MM.1S (cell line): Measurements from ENCODE around the gene C10orf143.

Experiments
- EZH2 ChIP-seq: fragments of 300-600 bp; sonication (generic); optimal IDR thresholded peaks from 2 replicates; pipeline ENCODE3; 2017; ENCODE audit warnings: low read depth, mild to moderate bottlenecking, antibody characterized with exemption, low read length, mixed read lengths
- TF ChIP-seq, protein P1 (sequence below): fragments of 300-600 bp; sonication (generic); IDR thresholded peaks from 2 replicates; pipeline ENCODE4 v1.5.1; 2016; ENCODE audit warnings: antibody characterized with exemption, low read length, mixed read lengths

DNA sequence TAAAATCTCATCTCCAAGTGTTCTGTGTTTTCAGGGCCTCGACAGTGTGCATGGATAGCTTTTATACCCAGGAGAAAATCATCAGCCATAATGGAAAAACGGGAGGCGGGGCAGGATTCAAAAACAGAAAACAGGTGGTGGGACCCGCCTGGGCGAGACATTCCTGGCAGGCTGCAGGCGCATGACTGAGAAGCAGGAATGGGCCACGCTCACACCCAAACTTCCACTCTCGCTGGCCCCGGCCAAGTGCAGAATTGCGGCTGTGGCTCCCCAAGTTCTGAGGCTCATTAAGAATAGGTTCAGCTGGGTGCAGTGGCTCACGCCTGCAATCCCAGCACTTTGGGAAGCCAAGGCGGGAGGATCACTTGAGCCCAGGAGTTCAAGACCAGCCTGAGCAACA lies 60.6 kb downstream of the C10orf143 start:
- TF ChIP-seq EZH2 = no peak
- TF ChIP-seq, protein P1, sequence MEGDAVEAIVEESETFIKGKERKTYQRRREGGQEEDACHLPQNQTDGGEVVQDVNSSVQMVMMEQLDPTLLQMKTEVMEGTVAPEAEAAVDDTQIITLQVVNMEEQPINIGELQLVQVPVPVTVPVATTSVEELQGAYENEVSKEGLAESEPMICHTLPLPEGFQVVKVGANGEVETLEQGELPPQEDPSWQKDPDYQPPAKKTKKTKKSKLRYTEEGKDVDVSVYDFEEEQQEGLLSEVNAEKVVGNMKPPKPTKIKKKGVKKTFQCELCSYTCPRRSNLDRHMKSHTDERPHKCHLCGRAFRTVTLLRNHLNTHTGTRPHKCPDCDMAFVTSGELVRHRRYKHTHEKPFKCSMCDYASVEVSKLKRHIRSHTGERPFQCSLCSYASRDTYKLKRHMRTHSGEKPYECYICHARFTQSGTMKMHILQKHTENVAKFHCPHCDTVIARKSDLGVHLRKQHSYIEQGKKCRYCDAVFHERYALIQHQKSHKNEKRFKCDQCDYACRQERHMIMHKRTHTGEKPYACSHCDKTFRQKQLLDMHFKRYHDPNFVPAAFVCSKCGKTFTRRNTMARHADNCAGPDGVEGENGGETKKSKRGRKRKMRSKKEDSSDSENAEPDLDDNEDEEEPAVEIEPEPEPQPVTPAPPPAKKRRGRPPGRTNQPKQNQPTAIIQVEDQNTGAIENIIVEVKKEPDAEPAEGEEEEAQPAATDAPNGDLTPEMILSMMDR = no peak
